Measurements from ENCODE around the gene NAALADL2.

- TF ChIP-seq CTCF (conservative IDR thresholded peaks at IDR 0.05 in 1 of 2, IDR thresholded peaks at IDR 0.05 in 1 of 2; ENCODE audit: low read depth in 1 of 2, low read length in 2 of 2) (no peak), EZH2 (IDR thresholded peaks at IDR 0.05; ENCODE audit: low read length, missing control alignments) (no peak)
Observed at GRCh38 chr3:175411405-175411804, 552.3 kb downstream of the NAALADL2 start.
